ENCODE results near the gene LIPK.
A peak's percentile ranks its signal among the peaks of the same experiment; 100 is the strongest.
"Not testable (repeated sequence)": the region's sequence is repeated elsewhere in the genome, so short reads cannot be mapped to it uniquely, and the experiment has no call there.

LIPK gene

GRCh38 chr10:88735661-88736060 lies 29.6 kb downstream of the LIPK start:
- no peak for TF ChIP-seq CTCF (IDR thresholded peaks at IDR 0.05; ENCODE audit: insufficient read depth, low read depth, low read length, missing control alignments)
- DNase-seq (ENCODE audit: low read depth), result no peak
- no peak overlapping the region for H3K4me3 ChIP-seq (ENCODE audit: low read depth, low read length)

GRCh38 chr10:88741921-88742320 lies 35.9 kb downstream of the LIPK start:
- DNase-seq (ENCODE audit: low read depth); H3K4me3 ChIP-seq (ENCODE audit: low read depth, low read length): not testable (repeated sequence)

- no peak for TF ChIP-seq CTCF (IDR thresholded peaks at IDR 0.05; ENCODE audit: insufficient read depth, low read depth, low read length, missing control alignments)
- no peak for DNase-seq (ENCODE audit: low read depth)
- no peak overlapping the region for H3K4me3 ChIP-seq (ENCODE audit: low read depth, low read length)
Observed at GRCh38 chr10:88742448-88742847, 36.4 kb downstream of the LIPK start.

GRCh38 chr10:88744002-88744401 lies 38.0 kb downstream of the LIPK start:
- H3K4me3 ChIP-seq (ENCODE audit: low read depth, low read length), result no peak overlapping the region
- no peak for DNase-seq (ENCODE audit: low read depth)
- no peak for TF ChIP-seq CTCF (IDR thresholded peaks at IDR 0.05; ENCODE audit: insufficient read depth, low read depth, low read length, missing control alignments)

GRCh38 chr10:88745633-88746032 lies 39.6 kb downstream of the LIPK start:
- DNase-seq (ENCODE audit: low read depth), result no peak
- H3K4me3 ChIP-seq (ENCODE audit: low read depth, low read length), result no peak overlapping the region
- TF ChIP-seq CTCF (IDR thresholded peaks at IDR 0.05; ENCODE audit: insufficient read depth, low read depth, low read length, missing control alignments), result no peak

GRCh38 chr10:88754287-88754686 lies 48.2 kb downstream of the LIPK start:
- DNase-seq (ENCODE audit: low read depth), result no peak

GRCh38 chr10:88755753-88756152 lies 49.7 kb downstream of the LIPK start:
- no peak for TF ChIP-seq CTCF (IDR thresholded peaks at IDR 0.05; ENCODE audit: insufficient read depth, low read depth, low read length, missing control alignments)
- peak; percentile 47 for DNase-seq (ENCODE audit: low read depth)
- no peak overlapping the region for H3K4me3 ChIP-seq (ENCODE audit: low read depth, low read length)

More at GRCh38 chr10:88754287-88754686, 48.2 kb downstream of the LIPK start:
- no peak for TF ChIP-seq CTCF (IDR thresholded peaks at IDR 0.05; ENCODE audit: insufficient read depth, low read depth, low read length, missing control alignments)
- H3K4me3 ChIP-seq (ENCODE audit: low read depth, low read length), result no peak overlapping the region

Measured in GM12865 (cell line).